Activated CD4-positive, alpha-beta memory T cell treated with anti-CD3 and anti-CD28 coated beads for 36 hours (primary cell): Measurements from ENCODE around the gene MIPEP. TPM values are rescaled to one million over a fixed set of nuclear protein-coding genes. Genes with fewer than 3 reads are reported as not detected.
"Not testable (repeated sequence)": the region's sequence is repeated elsewhere in the genome, so short reads cannot be mapped to it uniquely, and the experiment has no call there.

Experiments
- CTCF ChIA-PET: fragments of 350-600 bp; sonication (Branson Sonifier 250); formaldehyde crosslinking; loops from one replicate; lab custom pipeline; 2021; ENCODE audit warnings: antibody characterized with exemption, inconsistent platforms; lab: Charles Lee
- POLR2A ChIA-PET: fragments of 350-600 bp; sonication (Branson Sonifier 250); formaldehyde crosslinking; loops from one replicate; lab custom pipeline; 2021; ENCODE audit warnings: antibody characterized with exemption; lab: Charles Lee
- DNase-seq: peaks from one replicate; pipeline ENCODE4 v3.0.0-alpha.2; 2020
- H3K27ac Mint-ChIP-seq: one replicate; pipeline ENCODE4 v1.8.0; 2021; ENCODE audit warnings: mixed read lengths
- H3K27me3 Mint-ChIP-seq: one replicate; pipeline ENCODE4 v1.8.0; 2021; ENCODE audit warnings: mixed read lengths
- H3K36me3 Mint-ChIP-seq: one replicate; pipeline ENCODE4 v1.8.0; 2021; ENCODE audit warnings: mixed read lengths
- H3K4me1 Mint-ChIP-seq: one replicate; pipeline ENCODE4 v1.8.0; 2021; ENCODE audit warnings: low read depth, mixed read lengths
- H3K4me3 Mint-ChIP-seq: one replicate; pipeline ENCODE4 v1.8.0; 2021; ENCODE audit warnings: mild to moderate bottlenecking, mixed read lengths
- H3K9me3 Mint-ChIP-seq: one replicate; pipeline ENCODE4 v1.8.0; 2021; ENCODE audit warnings: mixed read lengths
- intact Hi-C: fragments of 100-400 bp; cut with micrococcal nuclease; formaldehyde crosslinking; loops from one replicate; pipeline ENCODE4 v1.15.1; 2023
- total RNA-seq, 2 experiments: library from RNA; stranded (reverse); gene quantifications; one replicate each; pipeline ENCODE4 v1.2.3, GENCODE V29; 2021

Gene MIPEP
- total RNA-seq, 2 experiments from 2014 or later: 16.6 to 16.7 TPM

GRCh38 chr13:23883255-23883654 is 5.9 kb downstream of the MIPEP start:
- peaks cover 14% of the 10 kb centered on the region for H3K36me3 Mint-ChIP-seq
- intact Hi-C loops: no loop called here
- H3K9me3 Mint-ChIP-seq: no peaks in the 10 kb centered on the region
- ChIA-PET POLR2A (no interaction called here), CTCF (no interaction called here)
- H3K4me1 Mint-ChIP-seq: peaks cover 11% of the 10 kb centered on the region
- H3K27me3 Mint-ChIP-seq: no peaks in the 10 kb centered on the region
- H3K27ac Mint-ChIP-seq: no peak overlapping the region
- DNase-seq: no peak
- H3K4me3 Mint-ChIP-seq: no peak overlapping the region

GRCh38 chr13:23881402-23881800 is 7.8 kb downstream of the MIPEP start:
- CTCF ChIA-PET, H3K9me3 Mint-ChIP-seq, H3K4me1 Mint-ChIP-seq, intact Hi-C loops, H3K27ac Mint-ChIP-seq, POLR2A ChIA-PET, H3K27me3 Mint-ChIP-seq, H3K4me3 Mint-ChIP-seq, DNase-seq: not testable (repeated sequence)
- peaks cover 14% of the 10 kb centered on the region for H3K36me3 Mint-ChIP-seq

- H3K4me3 Mint-ChIP-seq, H3K9me3 Mint-ChIP-seq, H3K4me1 Mint-ChIP-seq, H3K27me3 Mint-ChIP-seq, H3K27ac Mint-ChIP-seq, POLR2A ChIA-PET, intact Hi-C loops, DNase-seq, CTCF ChIA-PET: not testable (repeated sequence)
- H3K36me3 Mint-ChIP-seq: peaks cover 14% of the 10 kb centered on the region
These were observed 8.5 kb downstream of the MIPEP start for GRCh38 chr13:23880493-23881401.

GRCh38 chr13:23877286-23877685 is 11.9 kb downstream of the MIPEP start:
- H3K27me3 Mint-ChIP-seq: no peaks in the 10 kb centered on the region
- ChIA-PET POLR2A (no interaction called here), CTCF (no interaction called here)
- peaks cover 6% of the 10 kb centered on the region for H3K36me3 Mint-ChIP-seq
- H3K27ac Mint-ChIP-seq: no peak overlapping the region
- DNase-seq: no peak
- H3K4me1 Mint-ChIP-seq: no peaks in the 10 kb centered on the region
- H3K9me3 Mint-ChIP-seq: no peaks in the 10 kb centered on the region
- no peak overlapping the region for H3K4me3 Mint-ChIP-seq
- intact Hi-C loops: no loop called here

GRCh38 chr13:23876265-23876664 is 12.9 kb downstream of the MIPEP start:
- no peak overlapping the region for H3K27ac Mint-ChIP-seq
- POLR2A ChIA-PET: no interaction called here

GRCh38 chr13:23871616-23872220 is 17.5 kb downstream of the MIPEP start:
- CTCF ChIA-PET: interaction anchor here (1.3 to 1.6 kb wide), 3 partner anchors 28 to 404 kb away, joined by 4 to 5 read pairs (median 5); no protein-coding TSS in a partner anchor
- no peak overlapping the region for H3K27ac Mint-ChIP-seq
- DNase-seq: no peak
- no peak overlapping the region for H3K4me3 Mint-ChIP-seq
- no peaks in the 10 kb centered on the region for H3K9me3 Mint-ChIP-seq
- intact Hi-C loops: loop anchor here (1.0 to 5.0 kb wide), 3 partner anchors 154 to 405 kb away; no protein-coding TSS in a partner anchor
- H3K4me1 Mint-ChIP-seq: no peaks in the 10 kb centered on the region
- H3K36me3 Mint-ChIP-seq: no peaks in the 10 kb centered on the region
- H3K27me3 Mint-ChIP-seq: no peaks in the 10 kb centered on the region
- POLR2A ChIA-PET: no interaction called here

More at GRCh38 chr13:23876265-23876664, 12.9 kb downstream of the MIPEP start:
- H3K27me3 Mint-ChIP-seq: no peaks in the 10 kb centered on the region
- no peaks in the 10 kb centered on the region for H3K4me1 Mint-ChIP-seq
- CTCF ChIA-PET: no interaction called here
- H3K36me3 Mint-ChIP-seq: peaks cover 6% of the 10 kb centered on the region
- no peak for DNase-seq
- no peak overlapping the region for H3K4me3 Mint-ChIP-seq
- intact Hi-C loops: no loop called here
- no peaks in the 10 kb centered on the region for H3K9me3 Mint-ChIP-seq

- POLR2A ChIA-PET: no interaction called here
- H3K27me3 Mint-ChIP-seq: no peaks in the 10 kb centered on the region
- DNase-seq: no peak
- no peaks in the 10 kb centered on the region for H3K9me3 Mint-ChIP-seq
- intact Hi-C loops: loop anchor here (1.0 to 5.0 kb wide), 3 partner anchors 153 to 404 kb away; no protein-coding TSS in a partner anchor
- H3K36me3 Mint-ChIP-seq: no peaks in the 10 kb centered on the region
- H3K4me3 Mint-ChIP-seq: no peak overlapping the region
- H3K27ac Mint-ChIP-seq: no peak overlapping the region
- no peaks in the 10 kb centered on the region for H3K4me1 Mint-ChIP-seq
- CTCF ChIA-PET: interaction anchor here (0.7 to 0.9 kb wide), 3 partner anchors 152 to 403 kb away, joined by 3 to 4 read pairs (median 3); no protein-coding TSS in a partner anchor
These were observed 18.7 kb downstream of the MIPEP start for GRCh38 chr13:23870356-23871140.

GRCh38 chr13:23868521-23868920 is 20.7 kb downstream of the MIPEP start:
- ChIA-PET POLR2A (no interaction called here), CTCF (interaction anchor here (1.3 kb wide), 1 partner anchor 401 kb away, joined by 5 read pairs; no protein-coding TSS in a partner anchor)
- intact Hi-C loops: no loop called here
- Mint-ChIP-seq H3K4me1 (no peaks in the 10 kb centered on the region), H3K36me3 (no peaks in the 10 kb centered on the region), H3K9me3 (no peaks in the 10 kb centered on the region), H3K4me3 (no peak overlapping the region), H3K27ac (no peak overlapping the region), H3K27me3 (no peaks in the 10 kb centered on the region)
- no peak for DNase-seq

- H3K4me3 Mint-ChIP-seq: no peak overlapping the region
- intact Hi-C loops: no loop called here
These were observed 22.1 kb downstream of the MIPEP start for GRCh38 chr13:23867027-23867491.

GRCh38 chr13:23866420-23867026 is 22.7 kb downstream of the MIPEP start:
- DNase-seq: no peak
- H3K36me3 Mint-ChIP-seq: no peaks in the 10 kb centered on the region
- CTCF ChIA-PET: no interaction called here
- H3K27ac Mint-ChIP-seq: no peak overlapping the region
- no peaks in the 10 kb centered on the region for H3K27me3 Mint-ChIP-seq
- H3K4me1 Mint-ChIP-seq: no peaks in the 10 kb centered on the region
- H3K9me3 Mint-ChIP-seq: no peaks in the 10 kb centered on the region
- intact Hi-C loops: no loop called here
- POLR2A ChIA-PET: no interaction called here
- H3K4me3 Mint-ChIP-seq: no peak overlapping the region

More at GRCh38 chr13:23867027-23867491, 22.1 kb downstream of the MIPEP start:
- CTCF ChIA-PET: interaction anchor here (1.3 kb wide), 1 partner anchor 400 kb away, joined by 5 read pairs; no protein-coding TSS in a partner anchor
- POLR2A ChIA-PET: no interaction called here
- Mint-ChIP-seq H3K4me1 (no peaks in the 10 kb centered on the region), H3K36me3 (no peaks in the 10 kb centered on the region), H3K27ac (no peak overlapping the region), H3K27me3 (no peaks in the 10 kb centered on the region), H3K9me3 (no peaks in the 10 kb centered on the region)
- no peak for DNase-seq

GRCh38 chr13:23865906-23866305 is 23.3 kb downstream of the MIPEP start:
- Mint-ChIP-seq H3K4me3 (no peak overlapping the region), H3K27ac (no peak overlapping the region), H3K4me1 (no peaks in the 10 kb centered on the region), H3K27me3 (no peaks in the 10 kb centered on the region), H3K36me3 (peaks cover 2% of the 10 kb centered on the region), H3K9me3 (no peaks in the 10 kb centered on the region)
- ChIA-PET POLR2A (no interaction called here), CTCF (no interaction called here)
- intact Hi-C loops: no loop called here
- no peak for DNase-seq
